ENCODE results near the gene VSTM4. TPM values are rescaled to one million over a fixed set of nuclear protein-coding genes. Genes with fewer than 3 reads are reported as not detected.

Gene VSTM4
- total and polyA plus RNA-seq, 9 of the 15 experiments (the other 6 are each of a cell fraction or from before 2014, with no cell fraction given) = 1.0 to 7.9 (median 3.0) TPM

- TF ChIP-seq THAP12 (CRISPR knock-in tag; IDR thresholded peaks at IDR 0.05) = no peak
These were observed 11.0 kb downstream of the VSTM4 start (continued) for GRCh38 chr10:49104323-49104722.

- Histone ChIP-seq H3K27me3 (ENCODE audit: control insufficient read depth in 2 of 2, insufficient read depth in 2 of 2, low read length in 2 of 2) (no peaks in the 10 kb centered on the region), H4K20me1 (replicated peaks; ENCODE audit: control insufficient read depth, insufficient read depth, low read length) (no peaks in the 10 kb centered on the region), H3K27ac (ENCODE audit: extremely low read depth, low read depth, low read length) (no peak overlapping the region), H3K9ac (ENCODE audit: insufficient read depth in 1 of 2, low read depth in 2 of 2, low read length in 2 of 2) (no peak overlapping the region; a peak in 1 of 4 replicates), H3K4me2 (ENCODE audit: insufficient read depth, low read length) (no peak overlapping the region), H3K36me3 (ENCODE audit: control insufficient read depth, insufficient read depth, low read length) (peaks cover 5% of the 10 kb centered on the region; the same call in 2 of the 3 replicates), H3K9me1 (ENCODE audit: control insufficient read depth, insufficient read depth, low read length) (no peaks in the 10 kb centered on the region), H3K4me3 (no peak overlapping the region), H2AFZ (ENCODE audit: low read depth, low read length) (no peak overlapping the region), H3K9me3 (replicated peaks; ENCODE audit: control insufficient read depth, insufficient read depth, low read depth, low read length) (no peaks in the 10 kb centered on the region), H3K4me1 (replicated peaks in 1 of 2; ENCODE audit: control insufficient read depth in 2 of 2, insufficient read depth in 2 of 2, low read length in 2 of 2) (peaks cover 3 to 17% of the 10 kb centered on the region in 2 experiments; a peak in 3 of 5 replicates), H3K79me2 (ENCODE audit: control insufficient read depth, insufficient read depth, low read length) (no peaks in the 10 kb centered on the region)
- FAIRE-seq = no peak
- no peak for DNase-seq (ENCODE audit: extremely low read depth in 1 of 4, low spot score in 3 of 4)
- ChIA-PET CTCF (ENCODE audit: low intra/inter-chr PET ratio) (interaction anchor here (0.7 kb wide), 1 partner anchor 12 kb away, joined by 4 read pairs; the partner anchor contains the start of gene VSTM4), POLR2A (interaction anchor here (1.6 kb wide), 1 partner anchor 9 kb away, joined by 5 read pairs; no protein-coding TSS in a partner anchor)
- BruUV-seq (replicated peaks) = no TSS peak
- 51% methylated on average over 4 of the region's 4 CpGs for WGBS (ENCODE audit: insufficient coverage, low coverage, missing lambda C conversion rate)
- in situ Hi-C loops (cut with MboI) = no loop called here
- intact Hi-C loops (cut with micrococcal nuclease) = no loop called here
- no peak for ATAC-seq
- TF ChIP-seq NR0B1 (IDR thresholded peaks at IDR 0.05; ENCODE audit: partially characterized antibody) (no peak), TCF3 (CRISPR knock-in tag; IDR thresholded peaks at IDR 0.05) (no peak), PTBP1 (IDR thresholded peaks at IDR 0.05; ENCODE audit: low read depth, low read length) (no peak), ZNF165 (CRISPR knock-in tag; IDR thresholded peaks at IDR 0.05; ENCODE audit: borderline replicate concordance) (no peak), TAF9B (IDR thresholded peaks at IDR 0.05; ENCODE audit: partially characterized antibody) (no peak), ARID4B (CRISPR knock-in tag; IDR thresholded peaks at IDR 0.05) (no peak), GATAD2B (IDR thresholded peaks at IDR 0.05; ENCODE audit: borderline replicate concordance) (no peak), ZNF121 (CRISPR knock-in tag; conservative IDR thresholded peaks at IDR 0.05) (no peak)
These were observed 11.6 kb downstream of the VSTM4 start for GRCh38 chr10:49103761-49104160.
